Astrocyte of the cerebellum (primary cell): ENCODE data around the gene CHST11.

Experiments used
- DNase-seq: peaks from one replicate; pipeline ENCODE4 v3.0.0-alpha.2; 2011; ENCODE audit warnings: low read depth
- H3K4me3 ChIP-seq: 2 replicates; pipeline ENCODE4 v1.5.1; 2011; ENCODE audit warnings: mild to moderate bottlenecking, low read depth, low read length, moderate library complexity
- in situ Hi-C: cut with HindIII; loops from 2 replicates; pipeline ENCODE4 v1.10.0; 2017; ENCODE audit warnings: low sequenced_read_pairs
- TF ChIP-seq, protein P1 (sequence below): IDR thresholded peaks from 2 replicates; pipeline ENCODE4 v1.5.1; 2012; ENCODE audit warnings: low read length, low read depth, moderate library complexity, mild to moderate bottlenecking; ENCODE audit errors: missing control alignments

Gene CHST11

DNA sequence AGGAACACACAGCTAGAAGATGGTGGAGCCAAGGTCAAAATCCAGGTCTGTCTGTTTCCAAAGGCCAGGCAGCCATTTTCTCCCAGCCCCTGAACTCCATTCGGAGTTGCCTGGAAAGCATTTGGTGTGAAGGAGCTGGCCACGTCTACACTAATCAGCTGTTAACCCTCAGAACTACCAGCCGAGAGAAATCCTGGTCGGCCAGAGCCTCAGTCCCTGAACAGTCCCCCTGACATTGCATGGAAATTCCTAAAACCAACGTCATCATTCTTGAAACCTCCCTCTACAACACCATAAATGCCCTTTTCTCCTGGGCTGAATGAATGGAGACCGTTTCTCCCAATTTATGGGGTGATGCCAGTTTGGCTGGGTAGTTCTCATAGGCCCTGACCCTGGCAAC is 255.7 kb downstream of the CHST11 start:
- no peak for DNase-seq

DNA sequence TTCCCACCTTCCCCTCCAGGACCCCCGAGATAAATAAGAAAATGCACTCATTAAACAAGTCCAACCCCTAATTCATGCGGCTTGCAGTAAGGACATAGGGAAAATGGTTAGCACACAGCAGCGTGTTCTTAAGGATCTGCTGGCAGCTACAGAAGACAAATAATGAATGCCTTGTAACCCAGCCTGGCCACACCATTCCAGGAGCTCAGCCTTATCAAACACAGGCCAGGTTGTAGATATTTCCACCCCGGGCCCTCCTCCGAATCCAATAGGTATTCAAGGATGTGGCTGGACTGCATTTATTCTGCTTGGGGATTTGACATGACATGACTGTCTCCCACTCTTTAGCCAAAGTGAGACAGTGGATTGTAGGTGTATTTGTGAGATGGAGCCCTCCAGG is 256.2 kb downstream of the CHST11 start:
- TF ChIP-seq, protein P1, sequence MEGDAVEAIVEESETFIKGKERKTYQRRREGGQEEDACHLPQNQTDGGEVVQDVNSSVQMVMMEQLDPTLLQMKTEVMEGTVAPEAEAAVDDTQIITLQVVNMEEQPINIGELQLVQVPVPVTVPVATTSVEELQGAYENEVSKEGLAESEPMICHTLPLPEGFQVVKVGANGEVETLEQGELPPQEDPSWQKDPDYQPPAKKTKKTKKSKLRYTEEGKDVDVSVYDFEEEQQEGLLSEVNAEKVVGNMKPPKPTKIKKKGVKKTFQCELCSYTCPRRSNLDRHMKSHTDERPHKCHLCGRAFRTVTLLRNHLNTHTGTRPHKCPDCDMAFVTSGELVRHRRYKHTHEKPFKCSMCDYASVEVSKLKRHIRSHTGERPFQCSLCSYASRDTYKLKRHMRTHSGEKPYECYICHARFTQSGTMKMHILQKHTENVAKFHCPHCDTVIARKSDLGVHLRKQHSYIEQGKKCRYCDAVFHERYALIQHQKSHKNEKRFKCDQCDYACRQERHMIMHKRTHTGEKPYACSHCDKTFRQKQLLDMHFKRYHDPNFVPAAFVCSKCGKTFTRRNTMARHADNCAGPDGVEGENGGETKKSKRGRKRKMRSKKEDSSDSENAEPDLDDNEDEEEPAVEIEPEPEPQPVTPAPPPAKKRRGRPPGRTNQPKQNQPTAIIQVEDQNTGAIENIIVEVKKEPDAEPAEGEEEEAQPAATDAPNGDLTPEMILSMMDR = no peak
- no peak for DNase-seq
- H3K4me3 ChIP-seq = no peak overlapping the region
- in situ Hi-C loops = no loop called here

More for the DNA sequence above, 255.7 kb downstream of the CHST11 start:
- TF ChIP-seq, protein P1 = no peak
- in situ Hi-C loops = no loop called here
- no peak overlapping the region for H3K4me3 ChIP-seq

DNA sequence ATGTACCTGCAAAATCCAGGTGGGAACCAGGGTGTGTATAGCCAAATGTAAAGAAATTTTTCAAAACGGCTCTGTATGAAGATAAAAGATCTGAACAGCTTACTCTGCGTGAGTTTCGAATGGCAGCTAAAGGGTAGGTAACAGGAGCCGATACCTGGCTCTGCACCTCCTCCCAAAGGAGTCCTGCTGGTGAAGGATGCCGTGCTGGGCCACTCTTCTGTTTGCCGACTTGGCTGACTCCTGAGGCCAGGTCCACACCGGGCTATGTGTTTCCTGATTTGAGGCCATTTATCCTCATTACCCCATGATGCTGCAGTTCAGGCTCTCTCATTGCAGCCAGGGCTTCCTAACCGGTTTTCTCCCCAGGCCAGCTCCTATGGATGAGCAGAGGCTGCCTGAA is 256.7 kb downstream of the CHST11 start:
- H3K4me3 ChIP-seq = no peak overlapping the region
- no peak for DNase-seq
- TF ChIP-seq, protein P1 = no peak
- in situ Hi-C loops = no loop called here

DNA sequence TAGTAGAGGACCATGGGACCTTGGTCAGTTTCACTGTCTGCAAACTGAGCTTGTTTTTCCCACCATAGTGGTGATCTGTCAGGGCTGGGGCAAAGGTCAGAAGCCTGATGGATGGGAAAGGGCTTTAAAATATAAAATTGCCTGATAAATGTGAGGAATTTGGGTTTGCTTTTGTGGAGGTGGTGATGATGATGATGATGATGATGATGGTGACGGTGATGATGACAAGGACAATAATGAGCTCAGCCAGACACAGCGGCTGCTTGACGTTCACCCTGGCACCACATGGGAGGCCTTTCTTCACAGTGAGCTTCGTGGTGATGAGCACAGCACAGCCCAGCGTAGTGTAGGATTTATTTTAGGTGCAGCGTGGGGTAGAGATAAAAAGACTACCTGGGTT is 257.6 kb downstream of the CHST11 start:
- in situ Hi-C loops = no loop called here
- H3K4me3 ChIP-seq = no peak overlapping the region
- no peak for DNase-seq
- TF ChIP-seq, protein P1 = no peak

DNA sequence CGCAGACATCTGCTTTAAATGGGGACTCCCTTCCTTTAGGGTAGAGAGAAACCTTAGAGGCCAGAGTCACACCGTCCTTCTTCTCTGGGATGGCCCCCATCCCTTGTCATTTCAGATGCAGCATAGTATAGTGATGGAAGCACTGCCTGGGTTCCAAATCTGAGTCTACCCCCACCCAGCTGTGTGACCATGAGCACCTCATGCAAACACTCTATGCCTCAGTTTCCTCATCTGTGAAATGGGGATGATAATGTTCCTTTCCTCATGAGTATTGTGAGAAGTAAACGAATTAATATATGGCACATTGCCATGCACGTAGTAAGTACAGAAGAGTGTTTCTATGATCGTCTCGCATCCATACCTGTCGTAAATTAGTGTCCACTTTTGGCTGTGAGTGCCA is 259.4 kb downstream of the CHST11 start:
- H3K4me3 ChIP-seq = no peak overlapping the region
- DNase-seq = no peak
- TF ChIP-seq, protein P1 = no peak
- in situ Hi-C loops = no loop called here

DNA sequence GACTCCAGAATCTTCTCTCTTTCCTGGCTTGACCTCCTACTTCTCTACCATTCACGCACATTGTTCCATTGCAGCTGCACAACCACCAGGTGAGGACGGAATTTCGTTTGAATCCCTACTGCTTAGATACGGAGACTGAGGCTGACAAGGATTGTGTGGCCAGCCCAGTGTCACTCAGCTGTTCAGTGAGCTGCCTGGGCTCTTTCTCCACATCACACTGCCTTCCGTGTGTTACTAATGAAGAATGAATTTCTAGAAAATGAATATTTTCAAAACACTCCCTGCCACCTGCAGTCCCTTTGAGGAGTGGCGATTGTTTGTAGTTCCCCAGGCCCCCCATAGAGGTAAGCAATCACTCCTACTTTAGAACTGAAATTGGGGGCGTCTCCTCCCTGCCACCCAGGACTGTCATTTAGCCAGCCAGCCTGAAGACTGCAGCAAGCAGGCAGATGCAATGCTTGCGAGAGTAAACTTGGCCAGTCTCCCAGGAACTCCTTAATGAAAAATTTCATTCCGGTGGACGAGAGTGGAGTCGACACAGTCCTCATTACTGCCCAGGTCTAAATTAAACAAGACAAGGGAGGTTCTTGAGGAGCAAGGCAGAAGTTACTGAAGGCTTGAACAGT is 261.7 kb downstream of the CHST11 start:
- TF ChIP-seq, protein P1 = no peak
- DNase-seq = peak; percentile 53
- H3K4me3 ChIP-seq = no peak overlapping the region
- in situ Hi-C loops = no loop called here
